Skeletal muscle cell (primary cell): ENCODE data around the gene PPP1R17.

Experiments used
- DNase-seq: peaks from one replicate; pipeline ENCODE4 v3.0.0-alpha.2; 2010; ENCODE audit warnings: low read depth
- H3K4me3 ChIP-seq: 2 replicates; pipeline ENCODE4 v1.5.1; 2011; ENCODE audit warnings: low read depth, mild to moderate bottlenecking, control low read depth, low read length, moderate library complexity

PPP1R17 gene

DNA sequence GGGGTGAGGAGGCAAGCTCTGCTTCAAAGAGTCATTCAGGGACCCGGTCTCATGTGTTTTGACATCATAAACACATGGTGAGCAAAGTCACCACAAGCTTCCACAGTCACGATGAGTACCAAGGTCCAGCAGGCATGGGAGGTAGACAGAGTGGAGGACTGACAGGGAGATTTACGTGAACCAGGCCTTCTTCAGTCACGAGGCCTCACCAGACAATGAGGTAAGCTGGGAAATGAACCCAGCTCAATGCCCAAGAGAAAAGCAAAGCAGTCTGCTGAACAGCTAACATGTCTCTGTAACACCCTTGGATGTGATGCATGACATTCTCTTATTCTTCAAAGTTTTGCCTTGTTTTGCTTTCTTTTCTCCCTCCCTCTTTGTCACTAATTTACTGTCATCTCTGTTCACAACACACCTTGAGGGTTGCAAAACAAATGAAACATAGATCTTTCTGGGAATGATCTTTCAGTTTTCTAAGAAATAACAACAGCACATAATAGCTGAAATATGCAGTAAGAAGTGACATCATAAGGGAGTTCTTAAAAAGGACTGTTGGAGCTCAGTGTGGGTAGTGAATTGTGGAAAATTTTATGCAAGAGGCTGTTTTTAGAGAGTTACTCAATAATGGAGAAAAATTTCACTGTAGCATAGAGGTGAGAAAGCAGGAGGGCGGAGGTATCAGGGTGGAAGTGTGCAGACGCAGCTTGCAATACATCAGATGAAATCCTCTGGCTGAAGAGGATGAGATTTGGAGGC is 9.0 kb downstream of the PPP1R17 start:
- H3K4me3 ChIP-seq, result no peak overlapping the region
- DNase-seq, result no peak

DNA sequence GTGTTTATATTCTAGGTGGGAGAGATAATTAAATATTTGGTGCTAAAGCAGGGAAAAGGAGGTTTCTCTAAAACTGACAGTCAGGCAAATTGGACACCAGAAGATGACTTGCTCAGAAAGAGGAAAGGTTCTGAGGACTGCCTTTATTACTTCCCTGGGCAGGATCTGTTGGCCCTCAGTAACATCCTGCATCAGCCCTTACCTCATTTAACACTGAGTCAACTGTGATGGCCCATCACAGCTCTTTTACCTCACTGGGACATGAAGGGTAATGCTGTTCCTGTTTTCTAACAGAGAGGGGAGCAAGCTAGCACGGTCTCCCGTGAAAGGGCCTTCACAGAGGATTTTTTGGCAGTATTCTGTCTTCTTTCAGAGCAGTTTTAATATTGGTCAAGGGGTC is 12.0 kb downstream of the PPP1R17 start:
- no peak for DNase-seq

DNA sequence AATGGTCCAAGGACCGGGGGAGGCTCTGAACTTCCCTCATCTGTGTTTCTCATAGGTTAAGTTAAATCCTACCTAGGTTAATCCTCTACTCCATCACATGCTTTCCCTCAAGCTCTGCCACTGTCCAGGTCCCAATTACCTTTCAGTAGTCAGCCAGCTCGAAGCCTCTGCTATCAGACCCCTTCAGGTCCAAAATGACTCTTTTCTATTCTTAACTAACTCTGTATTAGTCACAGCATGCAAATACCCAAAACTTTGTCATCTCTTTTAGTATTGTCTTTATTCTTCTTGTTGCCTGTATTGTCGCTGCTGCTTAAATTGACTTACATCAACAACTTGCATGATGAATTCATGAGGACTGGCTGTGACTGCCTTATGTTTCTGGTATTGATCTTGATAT is 15.3 kb downstream of the PPP1R17 start:
- H3K4me3 ChIP-seq, result no peak overlapping the region
- DNase-seq, result no peak

More for the DNA sequence above, 12.0 kb downstream of the PPP1R17 start:
- H3K4me3 ChIP-seq, result no peak overlapping the region

DNA sequence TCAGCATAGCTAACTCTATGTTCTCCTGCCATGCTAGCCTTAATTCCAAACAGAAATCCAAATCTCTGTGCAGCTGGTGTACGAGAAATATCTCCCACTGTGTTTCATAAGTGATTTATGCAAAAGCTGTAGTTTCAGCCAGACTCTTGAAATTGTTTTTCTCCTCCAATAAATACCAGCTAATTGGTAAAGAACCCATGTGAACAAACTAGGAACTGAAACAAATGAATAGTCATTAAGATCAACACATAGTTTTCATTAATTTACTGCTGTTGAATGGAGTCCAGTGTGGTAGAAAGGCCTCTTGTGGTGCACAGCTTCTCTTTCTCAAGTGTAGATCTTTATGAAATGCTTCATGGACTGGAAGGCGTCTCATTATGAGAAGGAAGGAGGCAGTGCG is 18.4 kb downstream of the PPP1R17 start:
- no peak for DNase-seq

DNA sequence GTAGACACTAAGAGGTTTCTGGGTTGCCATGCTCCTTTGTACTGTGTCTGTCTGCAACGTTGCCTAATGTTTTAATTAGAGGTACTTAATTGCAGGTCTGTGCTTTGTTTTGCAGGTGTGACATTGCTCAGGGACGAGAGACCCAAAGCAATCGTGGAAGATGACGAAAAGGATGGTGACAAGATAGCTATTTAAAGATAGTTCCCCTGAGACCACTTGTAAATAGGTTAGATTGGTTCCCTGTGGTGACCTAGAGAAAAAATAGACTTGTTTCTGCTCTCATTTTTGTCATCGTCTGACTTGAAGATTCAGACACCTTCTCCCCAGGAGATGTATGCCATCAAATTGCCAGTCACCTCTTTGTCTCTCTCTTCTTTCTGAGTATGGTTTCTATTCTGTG is 20.1 kb downstream of the PPP1R17 start:
- no peak for DNase-seq
- no peak overlapping the region for H3K4me3 ChIP-seq

More for the DNA sequence above, 18.4 kb downstream of the PPP1R17 start:
- no peak overlapping the region for H3K4me3 ChIP-seq

DNA sequence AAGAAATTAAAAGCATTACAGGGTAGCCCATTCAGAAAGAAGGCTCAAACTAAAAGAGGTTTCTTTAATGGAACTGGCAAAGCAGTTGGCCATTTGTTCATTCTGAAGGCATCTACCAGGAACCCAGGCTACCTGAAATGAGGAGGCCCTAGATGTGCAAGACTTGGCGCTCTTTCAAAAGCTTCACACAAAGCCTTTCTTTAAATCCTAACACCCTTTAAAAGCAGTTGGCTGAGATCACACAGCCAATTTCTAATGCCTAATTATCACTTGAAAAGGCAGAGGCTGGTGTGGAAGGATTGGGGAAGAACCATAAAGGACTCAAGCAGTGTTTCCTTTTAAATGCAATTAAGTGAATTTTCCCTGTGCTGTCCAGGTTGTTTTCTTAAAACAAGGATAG is 23.2 kb downstream of the PPP1R17 start:
- H3K4me3 ChIP-seq, result no peak overlapping the region
- no peak for DNase-seq

DNA sequence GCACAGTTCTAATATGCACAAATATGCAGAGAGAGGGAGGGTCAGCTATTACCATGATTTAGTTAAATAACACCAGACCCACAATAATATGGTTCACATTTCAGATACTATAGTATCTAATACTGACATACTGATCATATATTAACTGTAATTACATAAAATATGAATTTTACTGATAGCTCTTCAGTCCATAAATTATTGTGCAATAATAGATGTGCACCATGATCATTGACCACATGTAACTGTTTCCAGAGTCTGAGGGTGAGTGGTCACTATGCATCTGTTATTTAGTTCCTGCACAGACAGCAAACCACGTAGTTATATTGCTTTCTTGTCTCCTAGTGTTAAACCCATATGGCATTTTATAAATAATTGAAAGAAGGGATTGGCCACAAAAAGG is 29.3 kb downstream of the PPP1R17 start:
- DNase-seq, result no peak
- no peak overlapping the region for H3K4me3 ChIP-seq

DNA sequence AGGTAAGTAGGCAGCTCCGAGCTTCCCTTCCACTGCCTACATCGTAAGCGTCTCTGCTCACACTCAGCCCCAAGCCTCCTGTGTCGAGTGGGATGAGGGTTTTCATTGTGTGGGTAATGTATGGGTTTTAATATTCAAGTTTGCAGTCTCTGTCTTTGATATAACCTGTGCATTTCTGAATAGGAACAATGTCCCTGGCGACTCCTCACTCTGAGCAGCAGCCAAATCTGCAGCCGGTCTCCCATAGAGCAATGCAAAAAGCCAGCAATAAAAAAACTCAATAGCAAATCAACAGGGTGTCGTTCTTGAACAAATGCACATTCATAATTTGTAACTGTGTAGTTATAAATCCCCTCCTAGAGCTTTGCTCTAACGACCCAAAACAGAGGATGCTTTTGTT is 33.4 kb downstream of the PPP1R17 start:
- no peak overlapping the region for H3K4me3 ChIP-seq
- no peak for DNase-seq

DNA sequence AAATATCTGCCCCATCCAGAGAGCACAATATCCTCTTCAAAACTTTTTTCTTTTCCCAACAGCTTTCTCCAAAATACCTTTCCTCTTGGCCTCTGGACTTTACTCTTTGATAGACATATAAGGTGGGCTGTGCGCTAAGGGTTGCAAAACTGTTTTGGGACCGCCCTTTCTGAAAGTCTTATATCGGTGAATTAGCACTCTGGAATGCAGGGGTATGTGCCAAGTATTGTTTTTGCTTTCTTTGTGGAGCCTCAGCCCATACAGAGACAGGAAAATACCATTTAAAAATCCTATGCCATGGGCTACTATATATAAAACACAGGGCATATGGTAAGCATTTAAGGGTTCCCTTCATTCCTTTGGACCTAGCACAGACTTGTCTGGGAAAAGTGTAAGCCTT is 37.7 kb downstream of the PPP1R17 start:
- H3K4me3 ChIP-seq, result no peak overlapping the region
- no peak for DNase-seq

DNA sequence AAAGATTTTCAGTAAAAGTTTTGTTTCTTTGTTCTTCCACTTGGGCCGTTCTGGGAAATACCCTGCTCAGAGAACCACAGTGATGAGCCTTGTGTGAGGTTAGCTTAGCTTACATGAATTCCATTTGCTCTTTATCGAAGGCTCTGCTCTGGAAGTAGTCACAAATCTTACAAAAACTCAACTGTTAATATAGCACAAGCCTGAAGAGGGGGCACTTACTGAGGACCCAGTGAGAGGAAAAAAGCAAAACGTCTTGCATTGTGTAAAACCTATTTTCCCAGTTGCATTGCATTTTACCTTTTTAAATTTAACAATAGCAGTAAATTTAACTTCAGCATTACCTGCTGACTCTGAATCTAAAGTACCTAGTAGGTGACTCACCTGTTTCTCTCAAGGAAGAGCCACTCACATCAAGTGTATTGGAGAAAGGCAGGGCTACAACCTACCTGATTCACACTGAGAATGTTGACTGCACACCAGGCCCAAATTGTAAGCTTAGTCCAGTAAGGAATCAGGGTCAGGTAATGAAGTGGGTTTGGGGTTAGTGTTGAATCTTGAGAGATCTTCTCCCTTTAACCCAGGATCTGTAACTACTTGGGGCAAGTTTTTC is 42.3 kb downstream of the PPP1R17 start:
- DNase-seq, result no peak
- H3K4me3 ChIP-seq, result no peak overlapping the region

DNA sequence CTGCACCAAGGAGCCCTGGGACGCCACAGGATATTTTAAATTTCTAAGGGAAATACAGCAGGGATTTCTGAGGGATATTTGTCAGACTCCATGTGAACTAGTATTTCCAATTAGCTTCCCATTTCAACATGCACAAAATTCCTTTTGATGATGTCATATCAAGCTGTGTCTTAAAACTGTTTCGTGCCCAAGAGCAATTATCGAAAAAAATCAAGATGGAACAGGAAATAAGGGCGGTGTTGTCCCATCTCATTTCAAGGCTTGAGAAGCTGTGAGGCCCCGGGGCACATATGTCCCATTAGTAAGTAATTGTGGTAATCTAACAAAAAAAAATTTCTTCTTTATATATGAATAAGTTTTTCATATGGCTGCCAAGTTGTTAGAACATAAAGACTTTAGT is 47.4 kb downstream of the PPP1R17 start:
- no peak overlapping the region for H3K4me3 ChIP-seq
- no peak for DNase-seq

DNA sequence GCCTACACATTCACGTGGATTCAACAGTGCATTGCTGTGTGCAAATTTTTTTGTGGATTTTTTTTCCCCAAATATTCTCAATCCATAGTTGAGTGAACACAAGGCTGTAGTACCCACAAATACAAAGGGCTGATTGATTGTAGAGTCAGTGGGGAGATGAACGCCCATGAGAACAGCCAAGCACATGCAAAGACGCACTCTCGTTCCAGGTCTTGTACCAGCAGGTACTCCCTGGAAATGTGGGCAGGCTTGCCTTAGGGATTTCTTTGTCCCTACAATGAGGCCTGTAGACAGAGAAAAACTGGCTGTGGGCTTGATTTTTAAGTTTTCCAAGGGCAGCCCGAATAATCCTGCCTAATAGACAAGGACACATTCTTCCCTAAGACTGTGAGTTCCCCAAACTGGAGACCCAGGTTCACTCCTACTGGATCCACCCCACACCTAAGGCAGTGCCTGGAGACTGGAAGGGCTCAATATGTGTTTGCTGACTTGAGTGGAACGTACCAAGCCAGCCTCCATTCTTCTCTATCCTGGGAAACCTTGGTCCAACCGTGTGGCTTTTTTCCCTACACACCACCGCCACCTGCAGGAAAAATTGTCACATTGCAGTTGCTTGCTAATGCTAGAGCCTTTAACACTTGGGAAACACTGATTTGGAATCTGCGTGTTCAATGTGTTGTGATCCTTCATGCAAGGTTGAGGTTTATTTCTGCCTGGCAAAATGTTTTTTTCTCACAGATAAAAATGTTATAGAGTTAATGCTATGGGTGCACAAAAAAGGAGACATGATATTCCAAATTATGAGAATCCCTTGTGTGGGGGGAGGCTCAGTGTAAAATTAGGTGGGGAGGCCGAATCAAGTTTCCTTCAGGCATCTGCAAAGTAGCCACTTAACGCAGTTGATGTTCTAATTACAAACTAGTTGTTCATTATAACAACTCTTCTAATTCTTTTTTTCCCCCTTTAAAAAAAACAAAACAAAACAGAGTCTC is 49.3 kb downstream of the PPP1R17 start:
- no peak overlapping the region for H3K4me3 ChIP-seq
- peak; percentile 4 for DNase-seq

DNA sequence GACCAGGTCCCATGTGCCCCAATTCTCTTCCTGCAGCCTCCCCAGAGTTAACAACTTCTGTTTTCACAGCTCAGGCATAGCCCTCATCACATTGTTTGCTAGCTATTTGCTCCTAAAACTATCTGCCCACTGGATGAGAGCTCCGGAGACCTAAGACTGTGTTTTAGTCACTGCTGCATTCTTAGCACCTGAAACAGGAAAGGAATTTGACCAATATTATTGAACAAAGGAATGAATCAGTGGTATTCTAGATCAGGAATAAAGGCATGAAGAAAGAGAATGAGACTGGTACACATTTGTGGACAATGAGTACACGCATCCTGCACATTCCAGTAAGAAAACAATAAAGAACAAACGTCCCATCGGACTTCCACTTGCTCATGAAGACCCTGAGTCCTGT is 54.8 kb downstream of the PPP1R17 start:
- H3K4me3 ChIP-seq, result no peak overlapping the region
- no peak for DNase-seq

DNA sequence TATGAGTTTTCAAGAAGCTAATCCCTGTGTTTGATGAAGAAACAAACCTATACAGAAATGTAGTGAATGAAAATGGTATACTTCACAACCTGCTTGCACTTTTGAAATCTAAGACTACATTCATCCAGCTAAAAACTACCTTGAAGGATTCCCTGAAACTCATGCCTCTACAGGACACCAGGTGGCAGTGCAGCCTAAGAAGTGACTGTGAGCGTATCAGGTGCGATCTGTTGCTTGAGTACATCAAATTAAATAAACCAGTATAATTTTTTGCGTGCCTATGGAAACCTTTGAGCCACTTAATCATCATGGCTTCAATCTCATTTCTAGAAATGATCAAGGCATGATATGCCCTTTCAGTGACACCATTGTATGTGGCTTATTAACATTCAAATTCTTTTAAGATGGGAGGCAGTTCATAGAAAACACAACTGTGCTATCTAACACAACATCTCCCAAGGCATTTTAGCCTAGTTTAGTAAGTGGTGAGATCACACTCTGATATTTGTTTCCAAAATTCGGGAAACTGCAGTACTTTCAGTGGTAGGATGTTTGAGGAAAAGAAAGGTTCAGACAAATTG is 57.4 kb downstream of the PPP1R17 start:
- peak; percentile 29 for DNase-seq
- H3K4me3 ChIP-seq, result no peak overlapping the region

DNA sequence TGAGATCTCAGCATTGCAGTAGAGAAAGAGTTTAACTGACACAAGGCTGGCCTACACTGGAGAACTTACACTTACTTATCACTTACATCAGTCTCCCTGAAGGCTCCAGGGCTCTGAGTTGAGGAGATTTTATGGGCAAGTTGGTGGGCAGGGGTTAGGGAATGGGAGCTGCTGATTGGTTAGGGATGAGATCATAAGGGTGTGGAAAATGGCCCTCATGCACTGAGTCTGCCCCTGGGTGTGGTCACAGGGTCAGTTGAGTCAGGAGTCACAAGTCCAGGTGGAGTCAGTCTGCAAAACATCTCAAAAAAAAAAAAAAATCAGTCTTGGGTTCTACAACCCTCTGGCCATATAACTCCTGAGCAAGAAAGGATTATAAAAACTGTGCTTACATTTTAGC is 60.5 kb downstream of the PPP1R17 start:
- H3K4me3 ChIP-seq, result no peak overlapping the region
- no peak for DNase-seq

DNA sequence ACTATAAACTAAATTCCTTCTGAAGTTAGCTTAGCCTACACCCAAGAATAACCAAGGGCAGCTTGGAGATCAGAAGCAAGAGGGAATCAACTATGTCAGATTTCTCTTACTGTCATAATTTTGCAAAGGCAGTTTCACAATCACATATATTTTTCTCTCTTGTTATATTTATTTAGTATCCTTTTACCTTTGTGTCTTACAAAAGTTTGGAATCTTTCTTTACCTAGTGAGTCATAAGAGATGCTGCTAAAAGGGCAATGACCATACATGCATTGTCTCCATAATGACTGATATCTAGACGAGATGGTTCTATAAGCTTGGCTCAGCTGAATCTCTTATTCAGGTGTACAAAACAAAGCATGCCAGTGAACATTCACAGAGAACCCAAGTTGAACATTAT is 61.1 kb downstream of the PPP1R17 start:
- H3K4me3 ChIP-seq, result no peak overlapping the region

DNA sequence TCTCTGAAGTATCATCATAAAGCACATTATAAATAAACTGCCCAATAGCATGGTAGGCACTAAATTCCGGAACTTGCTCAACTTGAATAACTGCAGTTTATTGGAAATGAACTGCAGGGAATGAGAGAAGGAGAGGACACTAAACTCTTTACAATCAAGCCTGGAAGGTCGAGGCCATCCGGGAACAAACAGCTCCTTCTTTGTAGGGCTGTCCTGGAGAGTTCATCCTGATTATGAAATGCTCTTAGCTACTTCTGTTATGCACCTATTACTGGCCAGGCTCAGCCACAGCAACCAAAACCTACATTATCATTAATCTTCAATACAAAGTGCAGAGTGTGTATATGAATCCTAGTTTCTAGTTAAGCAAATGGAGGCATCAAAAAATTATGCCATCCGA is 64.7 kb downstream of the PPP1R17 start:
- no peak for DNase-seq
- H3K4me3 ChIP-seq, result no peak overlapping the region

More for the DNA sequence above, 61.1 kb downstream of the PPP1R17 start:
- DNase-seq, result no peak
